Erythroblast (primary cell): Measurements from ENCODE around the gene BICC1.

Source experiments
- GATA1 ChIP-seq: IDR thresholded peaks from 2 replicates; pipeline ENCODE4 v1.6.1; 2011; ENCODE audit warnings: low read depth, mild to moderate bottlenecking, control low read depth, low read length, moderate library complexity
- POLR2A ChIP-seq: IDR thresholded peaks from 2 replicates; pipeline ENCODE4 v1.6.1; 2011; ENCODE audit warnings: mild to moderate bottlenecking, low read length

DNA sequence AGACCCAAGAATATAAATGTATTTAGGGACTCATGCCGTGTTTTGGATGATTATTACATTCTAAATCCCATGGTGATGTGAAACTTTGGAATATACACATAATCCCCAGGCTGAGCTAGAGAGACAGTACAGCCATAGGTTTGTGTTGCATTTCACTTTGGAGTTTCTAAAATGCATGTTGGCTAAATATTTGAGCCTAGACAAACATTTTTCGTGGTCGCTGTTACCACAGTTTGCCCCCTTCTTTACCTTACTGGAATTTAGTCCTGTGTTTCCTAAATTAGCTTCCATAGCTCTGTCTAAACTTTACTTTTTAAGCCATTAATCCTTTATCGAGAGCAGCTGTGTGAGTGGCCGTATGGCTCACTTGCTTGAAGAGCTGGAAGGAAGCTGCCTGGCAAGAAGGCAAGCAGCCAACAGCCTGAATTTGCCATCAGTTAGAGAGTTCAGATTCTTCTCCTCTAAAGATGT is 192.0 kb downstream of the BICC1 start:
- no peak for TF ChIP-seq POLR2A
- no peak for TF ChIP-seq GATA1
